Stimulated activated CD4-positive, alpha-beta T cell treated with anti-CD3 and anti-CD28 coated beads, Interleukin-2, amount 100 ng/mL, for 24 hours (primary cell): ENCODE data around the gene UNG.
A peak's percentile ranks its signal among the peaks of the same experiment; 100 is the strongest.
"Not testable (repeated sequence)": the region's sequence is repeated elsewhere in the genome, so short reads cannot be mapped to it uniquely, and the experiment has no call there.

Experiments used
- DNase-seq, 2 donors: peaks; one replicate each; pipeline ENCODE4 v3.0.0-alpha.2; 2020

UNG gene

GRCh38 chr12:109097435-109098182 is at the start of gene UNG:
Gene UNG (plus strand): TSS chr12:109097597. CDS start chr12:109097680, 83 bp downstream.
- peak; percentile 97 to 99 for DNase-seq

- not testable (repeated sequence) for DNase-seq
Observed at GRCh38 chr12:109048706-109049105, 48.7 kb upstream of the UNG start.

GRCh38 chr12:109049794-109050193 is 47.6 kb upstream of the UNG start:
- not testable (repeated sequence) for DNase-seq

GRCh38 chr12:109052097-109052413 is 45.3 kb upstream of the UNG start:
- DNase-seq, result no peak

- DNase-seq, result peak; percentile 86 to 87
Observed at GRCh38 chr12:109052414-109053323, 44.7 kb upstream of the UNG start, which contains the start of gene USP30. Gene USP30 (plus strand): TSS chr12:109052576. CDS start chr12:109052679, 103 bp downstream.

- peak; percentile 14 to 28 for DNase-seq
Observed at GRCh38 chr12:109053382-109054123, 43.8 kb upstream of the UNG start.

GRCh38 chr12:109054124-109054513 is 43.3 kb upstream of the UNG start:
- peak in 1 of 2 donors; percentile 3 for DNase-seq

- no peak for DNase-seq
Observed at GRCh38 chr12:109054520-109054919, 42.9 kb upstream of the UNG start.

GRCh38 chr12:109056891-109057290 is 40.5 kb upstream of the UNG start:
- DNase-seq, result no peak

GRCh38 chr12:109057376-109057775 is 40.0 kb upstream of the UNG start:
- DNase-seq, result no peak

- no peak for DNase-seq
Observed at GRCh38 chr12:109058773-109059172, 38.6 kb upstream of the UNG start.

GRCh38 chr12:109064143-109064542 is 33.3 kb upstream of the UNG start:
- no peak for DNase-seq

- DNase-seq, result no peak
Observed at GRCh38 chr12:109065154-109065852, 32.1 kb upstream of the UNG start.

- no peak for DNase-seq
Observed at GRCh38 chr12:109065853-109066193, 31.6 kb upstream of the UNG start.

- DNase-seq, result no peak
Observed at GRCh38 chr12:109069307-109070271, 27.8 kb upstream of the UNG start.

GRCh38 chr12:109074866-109075265 is 22.5 kb upstream of the UNG start:
- no peak for DNase-seq

- no peak for DNase-seq
Observed at GRCh38 chr12:109082751-109083150, 14.6 kb upstream of the UNG start.

- DNase-seq, result no peak
Observed at GRCh38 chr12:109084425-109084824, 13.0 kb upstream of the UNG start.

GRCh38 chr12:109085590-109085989 is 11.8 kb upstream of the UNG start:
- DNase-seq, result no peak

GRCh38 chr12:109087250-109087649 is 10.1 kb upstream of the UNG start:
- DNase-seq, result no peak

GRCh38 chr12:109088818-109089217 is 8.6 kb upstream of the UNG start:
- no peak for DNase-seq
